Measurements from ENCODE around the gene CGAS. TPM values are rescaled to one million over a fixed set of nuclear protein-coding genes. Genes with fewer than 3 reads are reported as not detected.

Gene CGAS
- total RNA-seq, 1 experiment from 2014 or later, result 4.6 TPM

GRCh38 chr6:73413102-73413501 lies 39.0 kb downstream of the CGAS start:
- H3K4me1 ChIP-seq (ENCODE audit: insufficient read depth, low read length, poor library complexity, severe bottlenecking), result no peaks in the 10 kb centered on the region
- no peaks in the 10 kb centered on the region for H3K27me3 ChIP-seq (replicated peaks; ENCODE audit: insufficient read depth, low read depth, low read length, poor library complexity)
- BruUV-seq (replicated peaks), result no TSS peak
- H3K27ac ChIP-seq (ENCODE audit: low read depth, low read length, poor library complexity, severe bottlenecking), result no peak overlapping the region
- no peak for DNase-seq (ENCODE audit: low spot score)
- H3K36me3 ChIP-seq (ENCODE audit: insufficient read depth, low read length, poor library complexity, severe bottlenecking), result no peaks in the 10 kb centered on the region
- intact Hi-C loops (cut with micrococcal nuclease; ENCODE audit: unreplicated experiment), result no loop called here
- TF ChIP-seq EZH2 (IDR thresholded peaks at IDR 0.05; ENCODE audit: borderline replicate concordance, low read depth, low read length, poor library complexity, severe bottlenecking) (no peak), CTCF (conservative IDR thresholded peaks at IDR 0.05; ENCODE audit: low read depth, low read length) (no peak)
- H3K9me3 ChIP-seq (ENCODE audit: low read depth, low read length, poor library complexity, severe bottlenecking), result no peaks in the 10 kb centered on the region
- CTCF ChIA-PET, result no interaction called here
- POLR2A ChIA-PET (ENCODE audit: low non-redundant PET), result no interaction called here
- H3K4me3 ChIP-seq (ENCODE audit: low read depth, low read length, poor library complexity, severe bottlenecking), result no peak overlapping the region

DNA sequence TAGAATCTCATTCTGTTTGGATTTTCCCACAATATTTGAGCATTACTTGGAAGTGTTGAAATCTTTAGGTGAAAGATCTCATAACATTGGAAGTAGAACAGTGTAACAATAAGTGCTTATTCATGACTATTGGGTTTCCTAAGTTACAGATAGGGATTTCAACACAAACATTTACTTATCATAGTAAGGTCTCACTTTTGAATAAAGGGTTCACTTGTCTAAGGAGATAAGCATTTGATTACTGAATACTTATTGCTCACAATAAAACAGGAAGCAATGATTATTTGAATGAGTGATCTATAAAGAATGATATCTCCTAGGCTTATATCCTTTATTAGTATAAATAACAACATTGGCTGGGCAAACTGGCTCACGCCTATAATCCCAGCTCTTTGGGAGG lies 42.7 kb downstream of the CGAS start:
- TF ChIP-seq CTCF (conservative IDR thresholded peaks at IDR 0.05; ENCODE audit: low read depth, low read length), result no peak
- no peak for TF ChIP-seq EZH2 (IDR thresholded peaks at IDR 0.05; ENCODE audit: borderline replicate concordance, low read depth, low read length, poor library complexity, severe bottlenecking)
- POLR2A ChIA-PET (ENCODE audit: low non-redundant PET), result no interaction called here
- no peaks in the 10 kb centered on the region for H3K4me1 ChIP-seq (ENCODE audit: insufficient read depth, low read length, poor library complexity, severe bottlenecking)
- H3K9me3 ChIP-seq (ENCODE audit: low read depth, low read length, poor library complexity, severe bottlenecking), result no peaks in the 10 kb centered on the region
- no peaks in the 10 kb centered on the region for H3K36me3 ChIP-seq (ENCODE audit: insufficient read depth, low read length, poor library complexity, severe bottlenecking)
- no peak overlapping the region for H3K4me3 ChIP-seq (ENCODE audit: low read depth, low read length, poor library complexity, severe bottlenecking)
- CTCF ChIA-PET, result no interaction called here
- intact Hi-C loops (cut with micrococcal nuclease; ENCODE audit: unreplicated experiment), result no loop called here
- DNase-seq (ENCODE audit: low spot score), result no peak
- no peak overlapping the region for H3K27ac ChIP-seq (ENCODE audit: low read depth, low read length, poor library complexity, severe bottlenecking)
- BruUV-seq (replicated peaks), result no TSS peak
- H3K27me3 ChIP-seq (replicated peaks; ENCODE audit: insufficient read depth, low read depth, low read length, poor library complexity), result no peaks in the 10 kb centered on the region

GRCh38 chr6:73400656-73401055 lies 51.4 kb downstream of the CGAS start:
- intact Hi-C loops (cut with micrococcal nuclease; ENCODE audit: unreplicated experiment), result no loop called here
- H3K4me3 ChIP-seq (ENCODE audit: low read depth, low read length, poor library complexity, severe bottlenecking), result no peak overlapping the region
- no peaks in the 10 kb centered on the region for H3K4me1 ChIP-seq (ENCODE audit: insufficient read depth, low read length, poor library complexity, severe bottlenecking)
- no peak overlapping the region for H3K27ac ChIP-seq (ENCODE audit: low read depth, low read length, poor library complexity, severe bottlenecking)
- ChIA-PET CTCF (no interaction called here), POLR2A (ENCODE audit: low non-redundant PET) (no interaction called here)
- BruUV-seq (replicated peaks), result no TSS peak
- H3K27me3 ChIP-seq (replicated peaks; ENCODE audit: insufficient read depth, low read depth, low read length, poor library complexity), result no peaks in the 10 kb centered on the region
- H3K9me3 ChIP-seq (ENCODE audit: low read depth, low read length, poor library complexity, severe bottlenecking), result no peaks in the 10 kb centered on the region
- H3K36me3 ChIP-seq (ENCODE audit: insufficient read depth, low read length, poor library complexity, severe bottlenecking), result no peaks in the 10 kb centered on the region
- no peak for DNase-seq (ENCODE audit: low spot score)
- TF ChIP-seq EZH2 (IDR thresholded peaks at IDR 0.05; ENCODE audit: borderline replicate concordance, low read depth, low read length, poor library complexity, severe bottlenecking) (no peak), CTCF (conservative IDR thresholded peaks at IDR 0.05; ENCODE audit: low read depth, low read length) (no peak)
